Astrocyte (in vitro differentiated cells and primary cell): ENCODE data around the gene EBLN2. TPM values are rescaled to one million over a fixed set of nuclear protein-coding genes. Genes with fewer than 3 reads are reported as not detected.

Experiments
- DNase-seq: peaks from one replicate; pipeline ENCODE4 v3.0.0-alpha.2; 2010; ENCODE audit warnings: low read depth
- FAIRE-seq: peaks from 2 replicates; lab custom pipeline; 2011; peaks lifted over from hg19 to GRCh38; lab: Jason Lieb, UNC
- H2AFZ ChIP-seq: 2 replicates; pipeline ENCODE4 v1.6.0; 2012; ENCODE audit warnings: low read depth, low read length, inconsistent platforms
- H3K27ac ChIP-seq: 2 replicates; pipeline ENCODE4 v1.5.1; 2011; ENCODE audit warnings: low read depth, low read length, inconsistent platforms
- H3K27me3 ChIP-seq: 2 replicates; pipeline ENCODE4 v1.6.0; 2011; ENCODE audit warnings: low read length, inconsistent platforms; ENCODE audit not compliant: insufficient read depth
- H3K36me3 ChIP-seq: 2 replicates; pipeline ENCODE4 v1.5.1; 2011; ENCODE audit warnings: low read length, inconsistent platforms; ENCODE audit not compliant: insufficient read depth
- H3K4me1 ChIP-seq: 2 replicates; pipeline ENCODE4 v1.5.1; 2011; ENCODE audit warnings: low read length, inconsistent platforms; ENCODE audit not compliant: insufficient read depth
- H3K4me2 ChIP-seq: 2 replicates; pipeline ENCODE4 v1.6.0; 2012; ENCODE audit warnings: low read length, inconsistent platforms
- H3K4me3 ChIP-seq: 2 replicates; pipeline ENCODE4 v1.5.1; 2011; ENCODE audit warnings: low read depth, mild to moderate bottlenecking, low read length, inconsistent platforms; ENCODE audit not compliant: insufficient read depth
- H3K79me2 ChIP-seq: 2 replicates; pipeline ENCODE4 v1.6.0; 2012; ENCODE audit warnings: mild to moderate bottlenecking, low read length, inconsistent platforms; ENCODE audit not compliant: insufficient read depth
- H3K9ac ChIP-seq: 2 replicates; pipeline ENCODE4 v1.6.0; 2012; ENCODE audit warnings: mild to moderate bottlenecking, low read length, inconsistent platforms
- H3K9me3 ChIP-seq: 2 replicates; pipeline ENCODE4 v1.5.1; 2012; ENCODE audit warnings: low read depth, mild to moderate bottlenecking, low read length, inconsistent platforms; ENCODE audit not compliant: insufficient read depth
- H4K20me1 ChIP-seq: 2 replicates; pipeline ENCODE4 v1.6.0; 2012; ENCODE audit warnings: low read length, inconsistent platforms; ENCODE audit not compliant: insufficient read depth
- H3K27ac Mint-ChIP-seq: one replicate; pipeline ENCODE4 v1.8.0; 2021; ENCODE audit warnings: mild to moderate bottlenecking, mixed read lengths; ENCODE audit not compliant: unreplicated experiment
- H3K27me3 Mint-ChIP-seq: one replicate; pipeline ENCODE4 v1.8.0; 2021; ENCODE audit warnings: low read depth, mixed read lengths; ENCODE audit not compliant: unreplicated experiment
- H3K36me3 Mint-ChIP-seq: one replicate; pipeline ENCODE4 v1.8.0; 2021; ENCODE audit warnings: low read depth, mixed read lengths; ENCODE audit not compliant: unreplicated experiment
- H3K4me1 Mint-ChIP-seq: one replicate; pipeline ENCODE4 v1.8.0; 2021; ENCODE audit warnings: low read depth, mixed read lengths; ENCODE audit not compliant: unreplicated experiment
- H3K4me3 Mint-ChIP-seq: one replicate; pipeline ENCODE4 v1.8.0; 2021; ENCODE audit warnings: mild to moderate bottlenecking, moderate library complexity, mixed read lengths; ENCODE audit not compliant: unreplicated experiment
- H3K9me3 Mint-ChIP-seq: one replicate; pipeline ENCODE4 v1.8.0; 2021; ENCODE audit warnings: mild to moderate bottlenecking, mixed read lengths; ENCODE audit not compliant: unreplicated experiment
- EZH2 ChIP-seq: IDR thresholded peaks from 2 replicates; pipeline ENCODE4 v1.6.1; 2012; ENCODE audit warnings: mild to moderate bottlenecking, low read length, inconsistent platforms; ENCODE audit not compliant: insufficient read depth
- total RNA-seq: library from RNA; stranded (reverse); gene quantifications from 2 replicates; pipeline ENCODE4 v1.2.1, GENCODE V29; 2021
- TF ChIP-seq, protein P1 (sequence below): IDR thresholded peaks from 2 replicates; pipeline ENCODE4 v1.5.1; 2011; ENCODE audit warnings: low read depth, mild to moderate bottlenecking, inconsistent platforms, low read length, moderate library complexity; ENCODE audit not compliant: insufficient read depth

EBLN2 gene
- total RNA-seq, 1 donor from 2014 or later = 3.1 TPM

DNA sequence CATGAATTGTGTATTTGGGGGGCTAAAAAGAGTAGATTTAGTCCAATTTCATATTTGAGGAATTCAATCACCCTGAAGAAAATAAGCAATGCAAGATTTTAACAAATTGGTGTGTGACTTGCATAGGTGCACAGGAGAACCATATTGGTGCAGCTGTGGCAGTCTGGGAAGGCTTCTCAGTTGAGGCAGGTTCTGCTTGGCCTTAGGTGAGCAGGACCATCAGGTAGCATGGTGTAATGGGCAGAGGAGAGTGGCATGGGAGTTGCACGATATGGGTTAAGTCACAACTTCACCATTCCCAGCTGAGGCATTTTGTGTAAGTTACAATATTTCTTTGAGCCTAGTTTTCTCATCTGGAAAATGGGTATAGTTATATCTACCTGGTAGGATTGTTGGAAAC, 10.5 kb downstream of the EBLN2 start:
- no peak overlapping the region for H3K4me3 ChIP-seq
- no peak for FAIRE-seq
- H3K9ac ChIP-seq = no peak overlapping the region
- TF ChIP-seq EZH2 = no peak
- TF ChIP-seq, protein P1, sequence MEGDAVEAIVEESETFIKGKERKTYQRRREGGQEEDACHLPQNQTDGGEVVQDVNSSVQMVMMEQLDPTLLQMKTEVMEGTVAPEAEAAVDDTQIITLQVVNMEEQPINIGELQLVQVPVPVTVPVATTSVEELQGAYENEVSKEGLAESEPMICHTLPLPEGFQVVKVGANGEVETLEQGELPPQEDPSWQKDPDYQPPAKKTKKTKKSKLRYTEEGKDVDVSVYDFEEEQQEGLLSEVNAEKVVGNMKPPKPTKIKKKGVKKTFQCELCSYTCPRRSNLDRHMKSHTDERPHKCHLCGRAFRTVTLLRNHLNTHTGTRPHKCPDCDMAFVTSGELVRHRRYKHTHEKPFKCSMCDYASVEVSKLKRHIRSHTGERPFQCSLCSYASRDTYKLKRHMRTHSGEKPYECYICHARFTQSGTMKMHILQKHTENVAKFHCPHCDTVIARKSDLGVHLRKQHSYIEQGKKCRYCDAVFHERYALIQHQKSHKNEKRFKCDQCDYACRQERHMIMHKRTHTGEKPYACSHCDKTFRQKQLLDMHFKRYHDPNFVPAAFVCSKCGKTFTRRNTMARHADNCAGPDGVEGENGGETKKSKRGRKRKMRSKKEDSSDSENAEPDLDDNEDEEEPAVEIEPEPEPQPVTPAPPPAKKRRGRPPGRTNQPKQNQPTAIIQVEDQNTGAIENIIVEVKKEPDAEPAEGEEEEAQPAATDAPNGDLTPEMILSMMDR = no peak
- no peak overlapping the region for H3K27ac Mint-ChIP-seq
- no peak overlapping the region for H3K4me3 Mint-ChIP-seq
- peaks cover 10% of the 10 kb centered on the region for H3K4me1 ChIP-seq
- H3K36me3 Mint-ChIP-seq = peaks cover 2% of the 10 kb centered on the region
- peaks cover 23% of the 10 kb centered on the region for H3K4me1 Mint-ChIP-seq
- H3K27ac ChIP-seq = peak overlapping the region; percentile 65
- H3K27me3 ChIP-seq = no peaks in the 10 kb centered on the region
- H3K9me3 Mint-ChIP-seq = no peaks in the 10 kb centered on the region
- H3K27me3 Mint-ChIP-seq = no peaks in the 10 kb centered on the region
- no peak overlapping the region for H2AFZ ChIP-seq
- no peak for DNase-seq
- H3K4me2 ChIP-seq = peak overlapping the region; percentile 46
- peaks cover 10% of the 10 kb centered on the region for H3K36me3 ChIP-seq
- no peaks in the 10 kb centered on the region for H3K9me3 ChIP-seq
- peaks cover 3% of the 10 kb centered on the region for H3K79me2 ChIP-seq
- peaks cover 10% of the 10 kb centered on the region for H4K20me1 ChIP-seq

DNA sequence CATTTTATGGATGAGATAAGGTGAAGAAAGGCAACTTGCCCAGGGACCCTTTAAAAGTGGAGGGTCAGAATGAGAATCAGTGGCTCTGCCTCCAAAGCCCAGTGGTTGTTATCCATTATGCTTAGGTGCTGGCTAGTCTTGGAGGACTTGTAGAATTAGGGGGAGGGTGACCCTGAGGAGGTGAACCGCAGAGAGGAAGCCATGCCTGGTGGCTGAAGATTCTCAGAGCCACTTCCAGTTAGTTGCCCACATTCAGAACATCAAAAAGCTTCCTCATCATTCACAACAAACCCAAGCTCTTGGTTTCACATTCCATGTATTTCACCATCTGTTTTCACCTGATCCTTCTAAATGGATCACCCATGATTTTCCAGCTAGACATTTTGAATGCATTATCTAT, 11.2 kb downstream of the EBLN2 start:
- Mint-ChIP-seq H3K4me3 (no peak overlapping the region), H3K36me3 (peaks cover 2% of the 10 kb centered on the region), H3K27me3 (no peaks in the 10 kb centered on the region), H3K9me3 (no peaks in the 10 kb centered on the region), H3K4me1 (peaks cover 23% of the 10 kb centered on the region), H3K27ac (no peak overlapping the region)
- Histone ChIP-seq H3K9me3 (no peaks in the 10 kb centered on the region), H2AFZ (no peak overlapping the region), H3K79me2 (no peaks in the 10 kb centered on the region), H3K4me1 (peaks cover 10% of the 10 kb centered on the region), H3K4me3 (no peak overlapping the region), H3K4me2 (no peak overlapping the region), H3K36me3 (peaks cover 8% of the 10 kb centered on the region), H3K27ac (no peak overlapping the region), H3K9ac (no peak overlapping the region), H3K27me3 (no peaks in the 10 kb centered on the region), H4K20me1 (peaks cover 10% of the 10 kb centered on the region)
- DNase-seq (no peak), FAIRE-seq (peak; percentile 23)
- TF ChIP-seq EZH2 = no peak
- TF ChIP-seq, protein P1 = no peak

DNA sequence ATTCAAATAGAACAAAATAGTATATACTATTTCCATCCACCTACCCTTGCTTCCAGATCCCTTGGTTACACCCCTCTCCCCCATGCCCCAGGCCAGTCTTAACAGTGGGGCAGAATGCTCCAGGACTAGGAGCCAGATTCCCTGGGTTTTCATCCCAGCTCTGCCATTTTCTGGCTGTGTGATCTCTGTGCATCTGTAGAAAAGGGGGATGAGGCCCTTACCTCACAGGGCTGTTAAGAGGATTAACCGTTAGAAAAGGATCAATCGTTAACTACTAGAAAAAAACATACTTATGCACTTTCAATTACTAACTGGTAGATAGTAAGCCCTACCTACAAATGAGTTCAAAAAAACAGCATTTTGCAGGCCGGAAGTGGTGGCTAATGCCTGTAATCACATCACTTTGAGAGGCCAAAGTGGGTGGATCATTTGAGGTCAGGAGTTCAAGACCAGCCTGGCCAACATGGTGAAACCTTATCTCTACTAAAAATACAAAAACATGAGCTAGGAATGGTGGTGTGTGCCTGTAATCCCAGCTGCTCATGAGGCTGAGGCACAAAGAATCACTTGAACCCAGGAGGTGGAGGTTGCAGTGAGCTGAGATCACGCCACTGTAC, 11.7 kb downstream of the EBLN2 start:
- no peak for TF ChIP-seq EZH2
- TF ChIP-seq, protein P1 = no peak
- H4K20me1 ChIP-seq = peaks cover 7% of the 10 kb centered on the region
- peaks cover 2% of the 10 kb centered on the region for H3K36me3 Mint-ChIP-seq
- no peaks in the 10 kb centered on the region for H3K27me3 Mint-ChIP-seq
- no peaks in the 10 kb centered on the region for H3K27me3 ChIP-seq
- no peak overlapping the region for H2AFZ ChIP-seq
- no peak overlapping the region for H3K27ac Mint-ChIP-seq
- H3K4me2 ChIP-seq = no peak overlapping the region
- H3K4me3 Mint-ChIP-seq = no peak overlapping the region
- H3K9me3 ChIP-seq = no peaks in the 10 kb centered on the region
- no peaks in the 10 kb centered on the region for H3K9me3 Mint-ChIP-seq
- peaks cover 10% of the 10 kb centered on the region for H3K4me1 ChIP-seq
- H3K79me2 ChIP-seq = no peaks in the 10 kb centered on the region
- H3K36me3 ChIP-seq = peaks cover 3% of the 10 kb centered on the region
- FAIRE-seq (no peak), DNase-seq (no peak)
- no peak overlapping the region for H3K27ac ChIP-seq
- no peak overlapping the region for H3K4me3 ChIP-seq
- peaks cover 23% of the 10 kb centered on the region for H3K4me1 Mint-ChIP-seq
- no peak overlapping the region for H3K9ac ChIP-seq
